Activated T-helper 9 cell treated with anti-CD3 and anti-CD28 coated beads, Interleukin-2, amount 50 U/mL, for 16 hours (primary cell): ENCODE data around the gene ZNF419.

Experiments
- DNase-seq: peaks from one replicate; pipeline ENCODE4 v3.0.0-alpha.2; 2020; ENCODE audit warnings: low read depth

Gene ZNF419

DNA sequence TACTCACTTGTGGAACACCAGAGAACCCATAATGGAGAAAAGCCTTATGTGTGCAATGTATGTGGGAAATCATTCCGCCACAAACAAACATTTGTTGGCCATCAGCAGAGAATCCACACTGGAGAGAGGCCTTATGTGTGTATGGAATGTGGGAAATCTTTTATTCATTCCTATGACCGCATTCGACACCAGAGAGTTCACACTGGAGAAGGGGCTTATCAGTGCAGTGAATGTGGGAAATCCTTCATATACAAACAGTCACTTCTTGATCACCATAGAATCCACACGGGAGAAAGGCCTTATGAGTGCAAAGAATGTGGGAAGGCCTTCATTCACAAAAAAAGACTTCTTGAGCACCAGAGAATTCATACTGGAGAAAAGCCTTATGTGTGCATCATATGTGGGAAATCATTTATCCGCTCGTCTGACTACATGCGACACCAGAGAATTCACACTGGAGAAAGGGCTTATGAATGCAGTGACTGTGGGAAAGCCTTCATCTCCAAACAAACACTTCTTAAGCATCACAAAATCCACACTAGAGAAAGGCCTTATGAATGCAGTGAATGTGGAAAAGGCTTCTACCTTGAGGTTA, 50.5 kb downstream of the ZNF419 start:
- DNase-seq, result no peak
